CD4-positive, alpha-beta T cell (primary cell): ENCODE data around the gene ALOX5AP. TPM values are rescaled to one million over a fixed set of nuclear protein-coding genes. Genes with fewer than 3 reads are reported as not detected.

Experiments used
- ATAC-seq: fragments of 200-7000 bp; cut with Tn5 transposase; one replicate; pipeline ENCODE4 v1.10.0; 2022; ENCODE audit warnings: mild to moderate bottlenecking; ENCODE audit not compliant: poor library complexity
- CTCF ChIA-PET: fragments of 350-600 bp; sonication (Branson Sonifier 250); formaldehyde crosslinking; loops from one replicate; lab custom pipeline; 2021; ENCODE audit warnings: antibody characterized with exemption, inconsistent platforms; lab: Charles Lee
- POLR2A ChIA-PET: fragments of 350-600 bp; sonication (Branson Sonifier 250); formaldehyde crosslinking; loops from one replicate; lab custom pipeline; 2021; ENCODE audit warnings: antibody characterized with exemption, inconsistent platforms; lab: Charles Lee
- DNase-seq, 14 experiments: peaks; one replicate each; pipeline ENCODE4 v3.0.0-alpha.2; 2013 to 2020; ENCODE audit warnings: mixed read lengths in 2 of 14
- H3K27ac ChIP-seq, 2 donors: one replicate each; pipeline versions ENCODE4 v1.5.1 to v1.7.0; 2013; ENCODE audit warnings: low read length in 2 of 2, low read depth in 1 of 2, mild to moderate bottlenecking in 1 of 2
- H3K27me3 ChIP-seq, 2 experiments: 1 replicate in 1 of 2; 2 replicates in 1 of 2; pipeline versions ENCODE4 v1.6.1 to v1.7.0; 2013; ENCODE audit warnings: low read length in 2 of 2, control low read depth in 1 of 2, mild to moderate bottlenecking in 1 of 2, moderate library complexity in 1 of 2; ENCODE audit not compliant: insufficient read depth in 2 of 2, control insufficient read depth in 1 of 2
- H3K36me3 ChIP-seq: one replicate; pipeline ENCODE4 v1.6.1; 2013; ENCODE audit warnings: low read length, control low read depth; ENCODE audit not compliant: insufficient read depth
- H3K4me1 ChIP-seq: one replicate; pipeline ENCODE4 v1.6.1; 2013; ENCODE audit warnings: low read length, control low read depth; ENCODE audit not compliant: insufficient read depth
- H3K4me3 ChIP-seq: one replicate; pipeline ENCODE4 v1.5.1; 2013; ENCODE audit warnings: mild to moderate bottlenecking, low read length, moderate library complexity
- H3K9me3 ChIP-seq, 2 experiments: 1 replicate in 1 of 2; 2 replicates in 1 of 2; pipeline versions ENCODE4 v1.6.1 to v1.7.0; 2013; ENCODE audit warnings: low read length in 2 of 2, mild to moderate bottlenecking in 2 of 2, control low read depth in 1 of 2, moderate library complexity in 1 of 2; ENCODE audit not compliant: control insufficient read depth in 1 of 2, insufficient read depth in 1 of 2
- H3K27ac Mint-ChIP-seq: one replicate; pipeline ENCODE4 v1.8.0; 2020; ENCODE audit warnings: mixed read lengths
- H3K27me3 Mint-ChIP-seq: one replicate; pipeline ENCODE4 v1.8.0; 2021; ENCODE audit warnings: mixed read lengths
- H3K36me3 Mint-ChIP-seq: one replicate; pipeline ENCODE4 v1.8.0; 2021; ENCODE audit warnings: low read depth, mixed read lengths
- H3K4me1 Mint-ChIP-seq: one replicate; pipeline ENCODE4 v1.8.0; 2021; ENCODE audit warnings: low read depth, mixed read lengths
- H3K4me3 Mint-ChIP-seq: one replicate; pipeline ENCODE4 v1.8.0; 2020; ENCODE audit warnings: mild to moderate bottlenecking, mixed read lengths
- H3K9me3 Mint-ChIP-seq: one replicate; pipeline ENCODE4 v1.8.0; 2020; ENCODE audit warnings: mixed read lengths
- CTCF ChIP-seq: fragments of 200-600 bp; IDR thresholded peaks from one replicate; pipeline ENCODE4 v1.8.0; 2022; ENCODE audit warnings: antibody characterized with exemption, mild to moderate bottlenecking
- intact Hi-C, 2 experiments: fragments of 100-400 bp; cut with DNase I in 1 of 2; cut with micrococcal nuclease in 1 of 2; formaldehyde crosslinking; loops; one replicate each; pipeline versions ENCODE4 v1.15.1 to v1.9.0; 2023 to 2025; cut with DNase I, micrococcal nuclease
- total RNA-seq, 174 experiments: library from RNA in 2 of 174; stranded (reverse) in 2 of 174; gene quantifications; one replicate each; pipeline ENCODE4 v1.2.3 and lab custom pipeline; 2021 to 2026

The ALOX5AP gene
- total RNA-seq, 2 experiments from 2014 or later = 16.5 to 19.0 TPM

- POLR2A ChIA-PET = no interaction called here
- intact Hi-C loops = no loop called here
- H3K36me3 ChIP-seq = no peaks in the 10 kb centered on the region
- Mint-ChIP-seq H3K27ac (peak overlapping the region; percentile 21), H3K4me1 (peaks cover 7% of the 10 kb centered on the region), H3K36me3 (no peaks in the 10 kb centered on the region), H3K9me3 (peaks cover 2% of the 10 kb centered on the region), H3K4me3 (peak overlapping the region; percentile 16), H3K27me3 (peaks cover 2% of the 10 kb centered on the region)
- CTCF ChIA-PET = interaction anchor here (0.9 kb wide), 1 partner anchor 12 kb away, joined by 3 read pairs; no protein-coding TSS in a partner anchor
- no peak overlapping the region for H3K4me3 ChIP-seq
- peaks cover 0 to 4% of the 10 kb centered on the region in 2 experiments for H3K9me3 ChIP-seq
- no peak for ATAC-seq
- H3K4me1 ChIP-seq = peaks cover 14% of the 10 kb centered on the region
- no peaks in the 10 kb centered on the region for H3K27me3 ChIP-seq
- H3K27ac ChIP-seq = no peak overlapping the region
- no peak for DNase-seq
- TF ChIP-seq CTCF = no peak
Observed at GRCh38 chr13:30689752-30690151, 45.6 kb upstream of the ALOX5AP start.

DNA sequence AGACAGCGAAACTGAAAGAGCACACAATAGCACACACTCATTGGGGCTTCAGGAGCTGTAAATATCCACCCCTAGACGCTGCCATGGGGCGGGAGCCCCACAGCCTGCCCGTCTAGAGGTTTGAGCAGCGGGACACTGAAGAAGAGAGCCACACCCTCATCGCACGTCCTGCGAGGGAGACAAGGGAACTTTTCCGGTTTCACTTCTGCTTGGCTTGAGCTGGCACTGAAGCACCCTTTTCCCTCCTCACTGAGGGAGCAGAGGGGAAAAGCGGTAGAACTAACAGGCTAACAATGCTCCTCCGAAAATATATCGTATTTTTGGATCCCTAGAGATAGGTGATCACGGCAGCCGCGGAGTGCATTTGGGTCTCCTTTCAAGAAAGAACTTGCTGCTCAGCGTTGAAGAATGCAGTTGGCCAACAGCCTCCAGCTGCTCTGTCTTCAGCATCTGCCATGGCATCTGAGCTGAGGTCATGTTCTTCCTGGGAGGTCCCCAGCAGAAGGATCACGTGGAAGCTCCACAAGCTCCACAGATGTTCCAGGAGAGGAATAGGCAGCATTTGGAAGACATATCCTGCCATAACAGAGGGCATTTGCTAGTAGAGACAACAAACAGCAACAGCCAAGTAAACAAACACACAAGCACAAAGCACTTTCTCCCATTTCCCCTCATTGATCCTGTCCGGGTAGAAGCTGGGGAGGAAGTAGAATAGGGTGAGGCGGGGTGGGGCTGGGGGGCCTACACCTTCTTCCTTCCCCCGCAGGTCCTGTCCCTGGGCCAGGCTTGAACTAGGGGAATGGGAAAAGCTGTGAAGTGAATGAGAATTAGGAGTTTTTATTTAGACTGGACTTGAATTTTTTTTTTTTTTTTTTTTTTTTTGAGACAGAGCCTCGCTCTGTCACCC, 44.8 kb upstream of the ALOX5AP start:
- Mint-ChIP-seq H3K4me1 (peaks cover 7% of the 10 kb centered on the region), H3K9me3 (peaks cover 2% of the 10 kb centered on the region), H3K36me3 (no peaks in the 10 kb centered on the region), H3K27ac (peak overlapping the region; percentile 21), H3K27me3 (peaks cover 7% of the 10 kb centered on the region), H3K4me3 (peak overlapping the region; percentile 76)
- H3K27me3 ChIP-seq = no peaks in the 10 kb centered on the region
- POLR2A ChIA-PET = interaction anchor here (0.8 to 1.0 kb wide), 2 partner anchors 73 to 295 kb away, joined by 3 read pairs; partner anchors contain the start of gene USPL1
- intact Hi-C loops = no loop called here
- H3K9me3 ChIP-seq = peaks cover 0 to 4% of the 10 kb centered on the region in 2 experiments
- peak overlapping the region; percentile 43 for H3K4me3 ChIP-seq
- no peak for TF ChIP-seq CTCF
- H3K27ac ChIP-seq = no peak overlapping the region
- no peaks in the 10 kb centered on the region for H3K36me3 ChIP-seq
- CTCF ChIA-PET = interaction anchor here (0.9 kb wide), 1 partner anchor 11 kb away, joined by 3 read pairs; no protein-coding TSS in a partner anchor
- peaks cover 14% of the 10 kb centered on the region for H3K4me1 ChIP-seq
- peak; percentile 73 for ATAC-seq
- peak in 6 of 14 experiments; percentile 7 to 66 (median 37) for DNase-seq

DNA sequence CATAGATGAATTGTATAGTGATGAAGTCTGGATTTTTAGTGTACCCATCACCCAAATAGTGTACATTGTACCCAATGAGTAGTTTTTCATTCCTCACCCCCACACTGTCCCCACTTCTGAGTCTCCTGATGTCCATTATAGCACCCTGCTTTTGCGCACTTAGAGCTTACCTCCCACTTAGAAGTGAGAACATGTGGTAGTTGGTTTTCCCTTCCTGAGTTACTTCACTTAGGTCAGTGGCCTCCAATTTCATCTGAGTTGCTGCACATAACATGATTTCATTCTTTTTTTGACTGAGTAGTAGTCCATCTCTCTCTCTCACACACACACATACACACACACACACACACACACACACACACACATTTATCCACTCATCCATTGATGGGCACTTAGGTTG, 43.2 kb upstream of the ALOX5AP start:
- ChIA-PET POLR2A (no interaction called here), CTCF (no interaction called here)
- Histone ChIP-seq H3K9me3 (peaks cover 0 to 4% of the 10 kb centered on the region in 2 experiments), H3K4me1 (peaks cover 19% of the 10 kb centered on the region), H3K36me3 (no peaks in the 10 kb centered on the region), H3K27ac (no peak overlapping the region), H3K4me3 (no peak overlapping the region), H3K27me3 (no peaks in the 10 kb centered on the region)
- peaks cover 17% of the 10 kb centered on the region for H3K4me1 Mint-ChIP-seq
- H3K9me3 Mint-ChIP-seq = peaks cover 2% of the 10 kb centered on the region
- peaks cover 13% of the 10 kb centered on the region for H3K27me3 Mint-ChIP-seq
- no peaks in the 10 kb centered on the region for H3K36me3 Mint-ChIP-seq
- H3K4me3 Mint-ChIP-seq = no peak overlapping the region
- DNase-seq (no peak), ATAC-seq (no peak)
- intact Hi-C loops = no loop called here
- no peak for TF ChIP-seq CTCF
- no peak overlapping the region for H3K27ac Mint-ChIP-seq
